ENCODE data around the gene CLEC16A.
A peak's percentile ranks its signal among the peaks of the same experiment; 100 is the strongest.

CLEC16A gene

GRCh38 chr16:11145819-11146211 is 201.5 kb downstream of the CLEC16A start:
- in situ Hi-C loops (cut with HindIII; ENCODE audit: low pct_ligation_motif_present, low pct_unique_long_range_greater_than_20kb, low sequenced_read_pairs): no loop called here
- DNase-seq: no peak

DNA sequence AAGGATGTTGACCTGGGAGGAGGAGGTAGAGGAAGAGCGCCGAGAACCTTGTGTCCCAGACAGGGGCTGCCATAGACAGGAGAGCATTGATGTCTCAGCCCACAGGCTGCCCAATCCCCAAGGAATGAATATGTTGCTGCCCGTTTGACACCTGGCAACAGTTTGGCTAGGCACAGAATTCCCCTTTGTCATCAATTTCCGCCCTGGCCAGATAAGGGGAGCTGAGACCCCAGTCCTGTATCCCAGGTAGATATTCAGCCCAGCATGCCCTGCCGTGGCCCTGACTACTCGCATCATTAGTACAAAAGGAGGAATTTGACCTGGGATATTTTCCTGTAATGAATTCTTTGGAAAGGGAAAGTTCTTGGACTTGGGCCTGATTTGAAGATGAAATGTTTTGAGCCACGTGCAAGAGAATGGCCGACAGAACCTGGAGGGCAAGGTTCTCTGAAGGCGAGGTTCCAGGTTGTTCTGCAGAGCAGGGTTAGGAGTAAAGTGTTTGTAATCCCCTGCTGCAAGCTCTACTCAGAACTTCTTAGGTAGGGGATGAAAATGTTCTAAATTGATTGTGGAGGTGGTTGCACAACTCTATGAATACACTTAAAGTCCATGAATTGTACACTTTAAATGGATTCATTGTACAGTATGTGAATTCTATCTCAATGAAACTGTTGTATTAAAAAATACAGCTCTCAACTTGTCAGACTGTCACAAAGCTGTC is 202.8 kb downstream of the CLEC16A start:
- DNase-seq: no peak
- in situ Hi-C loops (cut with HindIII; ENCODE audit: low pct_ligation_motif_present, low pct_unique_long_range_greater_than_20kb, low sequenced_read_pairs): no loop called here

- in situ Hi-C loops (cut with HindIII; ENCODE audit: low pct_ligation_motif_present, low pct_unique_long_range_greater_than_20kb, low sequenced_read_pairs): no loop called here
- no peak for DNase-seq
Observed at GRCh38 chr16:11147754-11148444, 203.5 kb downstream of the CLEC16A start.

- DNase-seq: peak; percentile 16
- in situ Hi-C loops (cut with HindIII; ENCODE audit: low pct_ligation_motif_present, low pct_unique_long_range_greater_than_20kb, low sequenced_read_pairs): no loop called here
Observed at GRCh38 chr16:11149011-11149616, 204.8 kb downstream of the CLEC16A start.

DNA sequence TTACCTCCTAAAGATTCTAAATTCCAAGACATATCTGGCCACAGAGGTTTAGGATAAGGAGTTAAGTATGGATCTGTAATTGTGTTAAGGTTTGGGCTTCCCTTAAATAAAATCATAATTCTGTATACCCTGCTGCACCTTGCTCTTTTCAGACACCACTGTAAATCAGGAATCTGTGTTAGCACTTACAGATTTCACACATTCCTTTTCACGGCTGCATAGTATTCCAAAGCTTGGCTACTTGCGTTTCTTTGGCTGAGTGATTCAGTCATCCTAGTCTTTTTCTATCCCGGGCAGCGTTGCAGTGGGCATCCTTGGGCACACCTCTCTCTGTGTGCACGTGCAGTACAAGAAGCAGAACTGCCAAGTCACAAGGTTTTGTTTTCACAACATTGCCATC is 205.8 kb downstream of the CLEC16A start:
- no peak for DNase-seq
- in situ Hi-C loops (cut with HindIII; ENCODE audit: low pct_ligation_motif_present, low pct_unique_long_range_greater_than_20kb, low sequenced_read_pairs): no loop called here

GRCh38 chr16:11151156-11151884 is 207.0 kb downstream of the CLEC16A start:
- DNase-seq: no peak
- in situ Hi-C loops (cut with HindIII; ENCODE audit: low pct_ligation_motif_present, low pct_unique_long_range_greater_than_20kb, low sequenced_read_pairs): no loop called here

DNA sequence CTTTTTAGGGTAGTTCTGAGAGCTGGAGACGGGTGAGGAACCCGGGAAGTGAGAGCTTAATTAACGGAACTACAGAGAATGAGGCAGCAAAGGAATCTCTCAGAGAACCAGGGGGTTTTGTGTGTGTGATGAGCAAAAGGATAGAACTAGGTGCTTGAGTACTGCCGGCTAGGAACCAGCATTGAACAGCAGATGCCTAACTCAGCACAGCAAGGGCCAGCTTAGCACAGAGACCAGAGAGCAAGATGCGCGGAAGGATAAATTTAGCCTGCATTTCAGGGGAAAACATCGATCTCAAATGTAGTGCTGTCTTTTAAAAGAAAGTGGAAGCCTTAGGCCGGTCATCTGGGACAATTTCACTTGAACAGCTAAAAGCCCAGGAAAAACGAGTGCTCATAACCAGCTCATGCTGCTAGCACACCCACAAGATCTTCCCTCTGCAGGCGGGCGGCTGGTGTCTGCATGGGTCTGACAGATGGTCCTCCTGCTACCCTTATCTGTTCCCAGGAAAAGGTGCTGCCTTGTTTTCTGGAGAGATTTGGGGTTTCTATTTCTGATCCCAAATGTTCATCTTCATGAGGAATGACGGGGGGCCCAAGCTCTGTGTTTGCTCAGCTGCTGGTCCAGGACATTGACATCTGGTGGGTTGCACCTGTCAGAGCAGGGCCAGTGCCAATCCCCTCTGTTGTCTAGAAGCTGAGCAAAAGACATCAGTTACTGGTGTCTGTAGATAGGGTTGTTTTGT is 207.7 kb downstream of the CLEC16A start:
- in situ Hi-C loops (cut with HindIII; ENCODE audit: low pct_ligation_motif_present, low pct_unique_long_range_greater_than_20kb, low sequenced_read_pairs): no loop called here
- no peak for DNase-seq

DNA sequence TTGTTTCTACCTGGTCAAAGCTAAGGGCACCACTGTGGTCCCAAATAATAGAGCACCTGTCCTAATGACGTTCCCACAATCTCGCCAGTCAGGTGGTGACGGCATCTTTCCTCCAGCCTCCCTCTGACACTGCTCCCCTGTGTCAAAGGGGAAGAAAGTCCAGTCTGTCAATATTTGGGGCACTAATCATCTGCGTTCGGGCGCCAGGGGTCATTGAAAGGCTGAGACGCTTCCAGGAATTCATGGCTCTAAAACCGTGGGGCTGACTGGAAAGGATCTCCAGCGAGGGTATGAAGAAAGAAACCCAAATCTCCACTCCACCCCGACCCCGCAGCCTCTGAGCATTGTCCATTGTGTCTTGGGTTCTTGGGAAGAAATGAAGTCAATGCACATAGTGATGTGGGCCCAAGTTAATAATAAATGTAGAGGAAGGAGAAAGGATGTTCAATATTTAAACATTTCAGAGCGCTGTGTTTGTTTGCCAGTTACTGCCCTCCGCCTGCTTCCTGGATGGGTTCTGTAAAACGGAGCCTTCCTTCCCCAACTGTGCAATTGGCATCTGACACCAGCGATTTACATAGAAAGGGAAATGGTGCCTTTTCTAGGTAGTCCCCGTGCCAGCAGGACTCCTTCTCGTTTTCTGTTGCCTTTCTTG is 208.4 kb downstream of the CLEC16A start:
- no peak for DNase-seq
- in situ Hi-C loops (cut with HindIII; ENCODE audit: low pct_ligation_motif_present, low pct_unique_long_range_greater_than_20kb, low sequenced_read_pairs): no loop called here

DNA sequence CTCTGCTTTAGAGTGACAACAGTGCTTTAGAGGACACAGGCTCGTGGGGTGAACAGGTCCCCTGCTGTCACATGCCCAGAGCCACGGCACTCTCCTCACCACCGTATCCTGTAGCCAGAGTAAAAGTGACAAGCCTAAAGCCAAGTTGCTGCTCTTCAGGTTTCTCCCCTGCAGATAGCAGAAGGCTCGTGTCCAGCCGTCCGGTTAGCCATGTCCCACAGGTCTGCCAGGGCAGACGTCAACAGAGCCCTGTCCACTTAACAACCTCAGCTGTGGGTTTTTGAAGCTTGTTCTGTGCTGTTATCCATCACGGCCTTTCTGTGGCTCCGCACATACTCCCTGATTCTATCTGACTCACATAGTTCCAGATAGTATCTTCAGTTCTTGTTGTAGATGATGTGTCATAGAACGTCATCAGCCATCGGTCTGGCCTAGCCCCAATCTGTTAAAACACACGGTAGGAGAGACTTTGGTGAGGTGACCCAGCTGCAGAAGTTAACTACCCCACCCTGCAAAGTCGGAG is 211.0 kb downstream of the CLEC16A start:
- no peak for DNase-seq
- in situ Hi-C loops (cut with HindIII; ENCODE audit: low pct_ligation_motif_present, low pct_unique_long_range_greater_than_20kb, low sequenced_read_pairs): no loop called here

- in situ Hi-C loops (cut with HindIII; ENCODE audit: low pct_ligation_motif_present, low pct_unique_long_range_greater_than_20kb, low sequenced_read_pairs): no loop called here
Observed at GRCh38 chr16:11156401-11156800, 212.0 kb downstream of the CLEC16A start.

DNA sequence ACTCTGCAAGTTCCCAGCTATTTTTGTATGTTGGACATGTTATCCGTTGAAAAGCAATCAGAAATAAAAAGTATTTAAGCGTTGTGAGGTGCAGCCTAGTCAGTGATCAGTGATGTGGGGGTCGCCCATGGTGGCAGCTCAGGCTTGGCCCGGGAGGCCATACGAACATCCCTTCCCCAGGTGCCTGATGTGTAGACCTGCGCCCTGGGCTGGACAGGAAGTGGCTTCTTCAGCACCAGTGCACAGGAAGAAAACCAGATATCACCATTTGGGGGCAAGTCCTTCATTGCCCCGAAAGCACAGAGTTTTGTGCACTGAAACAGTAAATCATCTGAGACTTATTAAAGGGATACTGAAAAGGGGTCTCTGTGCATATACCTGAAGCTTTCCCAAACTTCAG is 212.8 kb downstream of the CLEC16A start:
- in situ Hi-C loops (cut with HindIII; ENCODE audit: low pct_ligation_motif_present, low pct_unique_long_range_greater_than_20kb, low sequenced_read_pairs): no loop called here
- DNase-seq: no peak

More at GRCh38 chr16:11156401-11156800, 212.0 kb downstream of the CLEC16A start:
- DNase-seq: no peak

GRCh38 chr16:11158018-11158417 is 213.7 kb downstream of the CLEC16A start:
- in situ Hi-C loops (cut with HindIII; ENCODE audit: low pct_ligation_motif_present, low pct_unique_long_range_greater_than_20kb, low sequenced_read_pairs): no loop called here
- DNase-seq: no peak

GRCh38 chr16:11159282-11159681 is 214.9 kb downstream of the CLEC16A start:
- no peak for DNase-seq
- in situ Hi-C loops (cut with HindIII; ENCODE audit: low pct_ligation_motif_present, low pct_unique_long_range_greater_than_20kb, low sequenced_read_pairs): no loop called here

GRCh38 chr16:11160676-11161115 is 216.3 kb downstream of the CLEC16A start:
- no peak for DNase-seq
- in situ Hi-C loops (cut with HindIII; ENCODE audit: low pct_ligation_motif_present, low pct_unique_long_range_greater_than_20kb, low sequenced_read_pairs): no loop called here

- no peak for DNase-seq
- in situ Hi-C loops (cut with HindIII; ENCODE audit: low pct_ligation_motif_present, low pct_unique_long_range_greater_than_20kb, low sequenced_read_pairs): no loop called here
Observed at GRCh38 chr16:11161439-11161838, 217.1 kb downstream of the CLEC16A start.

DNA sequence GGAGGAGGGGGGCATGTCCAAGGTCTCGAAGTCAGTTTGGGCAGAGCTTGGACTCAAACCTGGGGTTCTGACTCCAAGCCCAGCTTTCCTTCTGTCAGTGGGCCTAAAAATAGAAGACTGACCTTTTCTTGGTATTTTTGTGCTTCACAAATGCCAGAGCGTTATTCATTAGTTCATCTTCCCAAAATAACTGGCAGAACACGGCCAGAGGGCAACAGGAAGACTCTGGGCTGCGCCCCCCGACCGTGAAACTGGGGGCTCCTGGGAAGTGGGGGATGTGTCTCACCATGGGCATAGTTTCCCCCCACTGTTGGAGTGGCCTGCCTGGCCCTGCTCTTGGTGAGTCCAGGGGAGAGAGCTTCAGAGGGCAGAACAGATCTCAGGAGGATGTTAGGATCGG is 217.6 kb downstream of the CLEC16A start:
- no peak for DNase-seq
- in situ Hi-C loops (cut with HindIII; ENCODE audit: low pct_ligation_motif_present, low pct_unique_long_range_greater_than_20kb, low sequenced_read_pairs): no loop called here

DNA sequence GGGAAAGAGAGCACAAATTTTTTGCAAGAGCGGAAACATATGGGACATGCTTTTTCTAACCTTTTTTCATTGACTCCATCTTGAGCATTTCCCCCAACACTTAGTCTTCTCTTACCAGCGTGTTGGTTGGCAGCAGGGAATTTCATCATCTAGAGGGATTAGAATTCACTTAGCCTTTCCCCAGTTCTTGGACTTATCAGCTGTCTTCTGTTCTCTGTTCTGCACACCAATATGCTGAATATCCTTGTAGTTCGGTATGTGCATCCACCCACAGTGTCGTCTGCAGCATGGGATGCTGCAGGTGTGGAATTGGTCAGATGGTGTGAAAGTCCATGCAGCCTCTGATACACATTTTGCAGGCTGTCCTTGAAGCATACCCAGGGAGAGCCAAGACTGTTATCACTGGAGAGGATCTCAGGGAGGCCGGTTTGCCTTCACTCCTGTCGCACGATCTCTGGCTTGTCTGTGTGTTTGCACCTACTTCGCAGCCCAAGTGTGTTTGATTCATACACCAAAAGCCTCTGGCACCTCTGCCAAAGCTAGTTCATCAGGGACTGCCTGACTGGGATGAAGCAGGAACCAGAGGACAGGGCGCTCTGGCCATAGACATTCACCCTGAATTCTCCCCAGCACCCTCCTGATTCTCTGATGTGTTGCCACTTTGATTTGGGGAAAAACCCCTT is 218.4 kb downstream of the CLEC16A start:
- in situ Hi-C loops (cut with HindIII; ENCODE audit: low pct_ligation_motif_present, low pct_unique_long_range_greater_than_20kb, low sequenced_read_pairs): no loop called here
- DNase-seq: no peak

All from ACHN (cell line).